Activated naive CD4-positive, alpha-beta T cell treated with anti-CD3 and anti-CD28 coated beads, Interleukin-2, amount 50 U/mL, for 72 hours (primary cell): Measurements from ENCODE around the gene USH2A. TPM values are rescaled to one million over a fixed set of nuclear protein-coding genes. Genes with fewer than 3 reads are reported as not detected.

Experiments used
- ATAC-seq, 2 donors: fragments of 150-1000 bp; cut with Tn5 transposase; 2 replicates each; pipeline ENCODE4 v1.10.0; 2021; ENCODE audit warnings: mild to moderate bottlenecking in 2 of 2, moderate library complexity in 2 of 2
- DNase-seq, 2 donors: peaks; one replicate each; pipeline ENCODE4 v3.0.0; 2021 to 2022; ENCODE audit warnings: low spot score in 2 of 2
- H3K27ac Mint-ChIP-seq, 2 donors: one replicate each; pipeline ENCODE4 v1.8.0; 2022; ENCODE audit warnings: mild to moderate bottlenecking in 2 of 2, mixed read lengths in 2 of 2
- H3K36me3 Mint-ChIP-seq, 2 donors: one replicate each; pipeline ENCODE4 v1.8.0; 2022; ENCODE audit warnings: mixed read lengths in 2 of 2
- H3K9me3 Mint-ChIP-seq, 2 donors: one replicate each; pipeline ENCODE4 v1.8.0; 2022; ENCODE audit warnings: mixed read lengths in 2 of 2
- total RNA-seq, 2 donors: library from RNA; stranded (reverse); gene quantifications; one replicate each; pipeline ENCODE4 v1.2.3, GENCODE V29; 2022

Gene USH2A
- total RNA-seq, 2 donors from 2014 or later, result not detected

GRCh38 chr1:215581896-215582295 lies 841.4 kb downstream of the USH2A start:
- Mint-ChIP-seq H3K27ac (no peak overlapping the region), H3K36me3 (peaks cover 11 to 22% of the 10 kb centered on the region in 2 donors), H3K9me3 (peaks cover 0 to 9% of the 10 kb centered on the region in 2 donors)
- ATAC-seq (no peak), DNase-seq (no peak)
